CD4-positive, alpha-beta T cell treated with Interleukin-10 for 1 hour (primary cell): ENCODE measurements around the gene MSX1.
A peak's percentile ranks its signal among the peaks of the same experiment; 100 is the strongest.
"Not testable (repeated sequence)": the region's sequence is repeated elsewhere in the genome, so short reads cannot be mapped to it uniquely, and the experiment has no call there.

Experiments
- DNase-seq: peaks from one replicate; pipeline ENCODE4 v3.0.0-alpha.2; 2020

The MSX1 gene

DNA sequence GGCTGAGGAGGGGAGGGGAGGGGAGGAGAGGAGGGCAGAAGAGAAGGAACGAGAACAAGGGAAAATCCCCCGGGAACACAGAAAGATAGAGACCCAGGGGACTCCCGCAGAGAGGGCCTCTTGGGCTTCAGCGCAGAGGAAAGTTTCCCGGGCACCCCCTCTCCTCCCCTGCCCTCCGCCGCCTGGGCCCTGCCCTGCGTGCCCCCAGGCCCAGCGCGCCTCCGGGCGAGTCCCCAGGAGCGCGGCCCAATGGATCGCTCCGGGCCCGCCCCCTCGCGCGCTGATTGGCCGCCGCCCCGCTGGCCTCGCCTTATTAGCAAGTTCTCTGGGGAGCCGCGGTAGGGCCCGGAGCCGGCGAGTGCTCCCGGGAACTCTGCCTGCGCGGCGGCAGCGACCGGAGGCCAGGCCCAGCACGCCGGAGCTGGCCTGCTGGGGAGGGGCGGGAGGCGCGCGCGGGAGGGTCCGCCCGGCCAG lies at the start of gene MSX1:
TSS of gene MSX1 (plus strand) at position 341 of the 474 bp plus-strand sequence. CDS start 235 bp downstream, outside the sequence.
- DNase-seq: peak; percentile 44

DNA sequence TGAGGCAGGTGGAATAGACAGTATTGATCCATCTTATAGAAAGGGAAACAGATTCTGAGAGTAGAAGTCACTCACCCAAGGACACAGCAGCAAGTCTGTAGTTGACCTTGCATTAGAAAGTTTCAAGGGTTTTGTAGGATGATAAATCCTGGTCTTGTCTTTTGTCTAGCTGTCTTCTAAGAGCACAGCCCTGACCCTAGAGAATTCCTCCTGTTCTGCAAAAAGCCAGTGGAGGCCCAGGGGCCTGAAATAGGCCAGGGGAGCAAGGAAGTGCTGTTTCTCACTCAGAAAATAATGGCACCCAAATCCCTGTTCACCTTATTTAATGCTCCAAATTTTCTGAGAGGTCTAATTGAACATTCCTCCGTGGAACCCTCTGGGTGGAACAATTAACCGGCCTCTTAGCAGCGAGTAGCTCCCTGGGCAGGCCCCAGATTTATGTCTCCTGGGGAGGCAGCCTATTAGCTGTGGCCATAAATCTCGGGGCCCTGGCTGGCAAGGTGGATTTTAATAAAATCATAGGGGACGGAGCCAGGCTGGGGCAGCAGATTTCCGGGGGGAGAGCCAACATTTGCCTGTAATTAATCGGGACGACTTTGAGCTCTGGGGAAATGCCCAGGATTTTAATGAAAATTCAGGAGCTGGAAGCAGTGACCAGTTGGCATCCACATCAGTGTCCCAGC lies 49.2 kb upstream of the MSX1 start:
- DNase-seq: no peak

DNA sequence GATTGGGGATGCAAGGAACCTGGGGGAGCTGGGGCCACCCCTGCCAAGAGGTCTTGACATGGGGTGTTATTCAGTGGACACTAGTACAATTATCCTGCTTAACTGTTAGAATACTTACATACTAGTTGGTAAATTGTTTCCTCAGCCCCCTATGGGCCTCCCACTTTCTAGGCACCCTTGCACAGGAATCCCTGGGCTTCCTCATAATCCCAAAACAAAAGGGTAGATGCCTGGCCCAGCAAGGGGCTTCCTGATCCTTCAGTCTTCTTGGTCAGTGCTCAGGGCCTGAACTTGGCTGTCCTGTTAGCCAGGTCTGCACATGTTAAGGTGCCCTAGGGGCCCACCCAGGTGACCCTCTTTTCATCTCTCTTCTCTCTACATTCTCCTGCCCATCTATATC lies 48.7 kb upstream of the MSX1 start:
- DNase-seq: no peak

DNA sequence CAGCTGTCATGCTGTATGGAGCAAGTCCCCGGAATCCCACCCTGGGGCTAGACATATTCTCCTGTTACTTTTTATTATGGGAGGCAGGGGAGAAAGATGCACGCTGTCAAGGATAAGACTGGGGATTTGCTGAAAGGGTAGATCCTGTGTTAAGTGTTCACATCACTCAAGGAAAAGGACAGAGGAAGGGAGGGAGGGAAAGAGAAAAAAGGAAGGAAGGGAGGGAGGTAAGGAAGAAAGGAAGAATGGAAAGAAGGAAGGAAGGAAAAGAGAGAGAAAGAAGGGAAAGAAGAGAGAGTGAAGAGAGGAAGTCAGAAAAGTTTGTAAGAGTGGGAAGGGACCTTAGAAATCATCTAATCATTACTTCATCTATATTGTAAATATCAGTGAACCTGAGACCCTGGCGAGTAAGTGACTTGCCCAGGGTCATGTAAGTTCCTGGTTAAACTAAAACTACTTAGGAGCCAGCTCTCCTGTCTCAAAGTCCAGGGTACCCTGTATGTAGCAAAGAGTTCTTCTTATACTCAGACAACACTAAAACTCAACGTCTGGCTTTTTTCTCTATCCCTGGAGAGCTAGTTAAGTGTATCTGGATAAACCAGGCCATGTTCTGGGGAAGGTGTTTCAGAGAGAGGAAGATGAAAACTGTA lies 47.2 kb upstream of the MSX1 start:
- DNase-seq: no peak

DNA sequence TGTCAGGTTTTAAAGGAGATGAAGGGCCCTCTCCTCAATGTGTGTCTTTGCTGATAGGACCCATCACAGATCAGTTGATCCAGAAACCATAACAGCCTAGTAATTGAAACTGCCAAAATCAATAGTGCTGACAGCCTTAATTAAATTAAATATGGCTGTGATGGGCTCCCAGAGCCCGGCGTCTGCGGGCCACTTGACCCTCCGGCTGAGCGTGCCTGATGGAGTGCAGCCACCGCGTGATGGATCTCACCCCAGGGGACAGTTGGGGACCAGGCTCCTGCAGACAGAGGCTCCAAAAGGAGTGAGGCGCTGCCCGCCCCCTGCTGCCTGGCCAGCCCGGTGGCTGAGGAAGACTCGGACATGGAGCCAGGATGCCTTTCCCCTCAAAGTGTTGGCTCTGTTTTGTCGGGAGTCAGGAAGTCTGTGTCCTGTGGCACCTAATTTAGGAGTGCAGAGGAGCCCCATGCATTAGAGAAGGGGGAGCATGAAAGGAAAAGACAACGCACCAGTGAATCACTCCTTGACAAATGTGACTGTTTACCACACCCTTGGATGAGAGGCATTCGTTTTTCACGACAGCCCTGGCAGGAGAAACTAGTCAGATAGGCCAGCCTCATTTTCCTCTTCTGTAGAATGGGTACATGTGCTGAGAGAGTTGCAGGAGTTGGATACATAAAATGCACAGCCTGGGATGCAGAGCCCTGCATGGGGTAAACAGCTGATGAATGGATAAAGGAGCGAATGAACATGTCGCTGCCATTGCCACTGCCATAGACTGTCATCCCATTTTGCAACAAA lies 40.9 kb upstream of the MSX1 start:
- no peak for DNase-seq

DNA sequence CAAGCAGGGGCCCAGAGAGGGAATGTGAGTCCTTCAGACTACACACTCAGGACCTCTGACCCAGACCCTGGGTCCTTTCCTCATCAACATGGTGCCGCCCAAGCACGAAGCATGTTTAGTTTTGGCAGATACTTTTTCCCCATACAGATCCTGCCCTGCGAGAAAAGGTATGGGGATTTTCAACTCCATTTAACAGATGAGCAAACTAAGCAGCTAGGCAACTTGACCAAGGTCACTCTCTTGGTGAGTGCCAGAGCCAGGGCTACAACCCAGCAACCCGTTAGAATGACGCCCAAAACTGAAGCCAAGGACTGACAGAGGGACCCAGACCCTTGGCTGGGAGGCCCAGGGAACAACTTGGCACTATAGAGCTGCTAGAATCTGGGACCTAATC lies 40.3 kb upstream of the MSX1 start:
- no peak for DNase-seq

DNA sequence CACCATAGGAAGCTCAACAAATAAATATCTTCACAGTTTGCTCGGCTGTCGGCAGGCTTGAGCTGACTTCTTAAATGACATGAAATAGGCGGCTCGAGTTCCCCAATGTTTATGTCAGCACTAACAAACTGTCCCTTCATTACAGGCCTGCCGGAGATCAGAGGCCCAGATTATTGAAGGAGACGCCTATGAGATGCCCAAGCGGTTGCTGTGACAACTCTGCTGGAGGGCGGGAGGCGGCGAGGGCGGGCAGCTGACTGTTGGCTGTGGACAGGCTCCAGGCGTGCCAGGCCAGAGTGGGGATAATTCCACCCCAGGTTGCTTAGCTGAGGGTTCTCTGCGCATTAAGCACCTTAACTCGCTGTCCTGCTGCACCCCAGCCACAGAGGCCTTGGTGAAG lies 39.2 kb upstream of the MSX1 start:
- no peak for DNase-seq

DNA sequence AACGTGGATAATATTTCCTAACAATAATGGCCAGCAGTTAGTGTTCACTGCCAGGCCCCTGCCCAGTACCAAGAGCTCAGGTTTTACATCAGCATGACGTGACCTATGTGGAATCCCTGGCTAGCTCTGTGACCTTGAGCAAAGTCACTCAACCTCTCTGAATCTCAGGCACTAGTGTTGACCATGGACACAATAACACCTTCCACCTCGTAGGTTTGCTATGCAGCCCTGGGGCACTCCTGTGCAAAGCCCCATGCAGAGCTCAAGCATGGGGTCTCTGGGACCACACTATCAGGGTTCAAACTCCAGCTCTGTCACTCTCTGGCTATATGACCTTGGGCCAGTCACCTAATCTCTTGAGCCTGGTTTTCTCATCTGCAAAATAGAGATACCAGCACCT lies 38.7 kb upstream of the MSX1 start:
- DNase-seq: no peak

DNA sequence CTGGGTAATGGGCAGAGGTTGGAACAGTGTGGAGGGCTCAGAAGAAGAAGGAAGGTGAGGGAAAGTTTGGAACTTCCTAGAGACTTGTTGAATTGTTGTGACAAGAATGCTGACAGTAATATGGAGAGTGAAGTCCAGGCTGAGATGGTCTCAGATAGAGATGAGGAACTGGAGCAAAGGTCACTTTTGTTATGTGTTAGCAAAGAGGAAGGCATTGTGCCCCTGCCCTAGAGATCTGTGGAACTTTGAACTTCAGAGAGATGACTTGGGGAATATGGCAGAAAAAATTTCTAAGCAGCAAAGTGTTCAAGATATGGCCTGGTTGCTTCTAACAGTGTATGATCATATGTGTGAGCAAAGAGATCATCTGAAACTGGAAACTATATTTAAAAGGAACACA lies 37.9 kb upstream of the MSX1 start:
- DNase-seq: no peak

DNA sequence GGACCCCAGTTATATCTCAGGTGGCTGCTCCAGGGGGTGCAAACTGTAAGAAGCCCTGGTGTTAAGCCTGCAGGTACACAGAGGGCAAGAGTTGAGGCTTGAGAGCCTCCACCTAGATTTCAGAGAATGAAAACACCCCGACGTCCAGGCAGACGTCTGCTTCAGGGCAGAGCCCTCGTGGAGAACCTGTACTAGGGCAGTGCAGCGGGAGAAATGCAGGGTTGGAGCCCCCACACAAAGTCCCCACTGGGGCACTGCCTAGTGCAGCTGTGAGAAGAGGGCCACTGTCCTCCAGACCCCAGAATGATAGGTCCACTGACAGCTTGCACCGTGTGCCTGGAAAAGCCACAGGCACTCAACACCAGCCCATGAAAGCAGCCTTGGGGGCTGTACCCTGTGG lies 37.2 kb upstream of the MSX1 start:
- not testable (repeated sequence) for DNase-seq

DNA sequence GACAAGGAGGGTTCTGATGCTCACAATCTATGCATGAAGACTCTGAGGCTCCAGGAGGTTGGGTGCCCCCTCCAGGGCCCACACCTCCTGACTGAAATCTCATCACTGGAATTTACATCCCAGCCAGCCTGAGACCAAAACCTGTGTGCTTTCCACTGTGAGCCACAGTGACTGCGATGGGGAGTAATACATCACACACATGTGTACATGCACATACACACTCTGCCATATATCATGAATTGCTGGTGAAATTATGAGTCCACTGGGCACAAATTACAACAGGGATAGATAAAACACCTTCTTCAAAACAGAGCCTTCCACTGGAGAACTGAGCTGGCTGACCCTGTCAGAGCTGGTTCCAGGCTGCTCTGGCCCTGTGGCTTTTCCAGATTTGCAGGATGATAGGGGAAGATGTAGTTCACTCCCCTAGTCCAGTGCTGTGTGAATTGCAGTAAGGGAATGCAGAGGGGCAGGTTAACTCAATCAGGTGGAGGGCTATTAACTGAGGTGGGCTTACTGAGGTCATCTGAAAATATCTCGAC lies 35.8 kb upstream of the MSX1 start:
- DNase-seq: no peak

DNA sequence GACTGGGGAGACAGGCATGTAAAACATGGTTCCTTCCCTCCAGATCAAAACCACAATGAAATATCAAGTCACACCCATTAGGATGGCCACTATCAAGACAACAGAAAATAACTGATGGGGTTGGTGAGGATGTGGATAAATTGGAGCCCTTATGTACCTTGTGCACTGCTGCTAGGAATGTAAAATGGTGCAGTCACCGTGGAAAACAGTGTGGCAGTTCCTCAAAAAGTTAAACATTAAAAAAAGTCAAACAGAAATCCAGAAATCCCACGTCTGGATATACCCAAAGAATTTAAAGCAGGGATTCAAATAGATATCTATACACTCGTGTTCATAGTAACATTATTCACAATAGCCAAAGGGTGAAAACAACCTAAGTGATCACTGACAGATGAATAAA lies 35.2 kb upstream of the MSX1 start:
- DNase-seq: no peak

DNA sequence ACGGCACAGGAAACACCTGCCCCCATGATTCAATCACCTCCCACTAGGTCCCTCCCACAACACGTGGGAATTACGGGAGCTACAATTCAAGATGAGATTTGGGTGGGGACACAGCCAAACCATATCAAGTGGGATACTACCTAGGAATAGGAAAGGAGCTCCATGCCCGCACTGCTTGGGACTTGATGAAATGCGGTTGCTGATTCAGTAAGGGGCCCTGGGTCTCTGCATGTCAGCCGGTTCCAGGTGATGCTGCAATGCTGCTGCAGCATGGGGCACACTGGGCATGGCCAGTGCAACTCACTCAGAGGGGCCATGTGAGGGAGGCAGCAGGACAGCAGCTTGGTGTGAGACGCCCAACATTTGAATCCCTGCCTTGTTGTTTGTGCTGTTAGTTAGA lies 34.0 kb upstream of the MSX1 start:
- DNase-seq: no peak

DNA sequence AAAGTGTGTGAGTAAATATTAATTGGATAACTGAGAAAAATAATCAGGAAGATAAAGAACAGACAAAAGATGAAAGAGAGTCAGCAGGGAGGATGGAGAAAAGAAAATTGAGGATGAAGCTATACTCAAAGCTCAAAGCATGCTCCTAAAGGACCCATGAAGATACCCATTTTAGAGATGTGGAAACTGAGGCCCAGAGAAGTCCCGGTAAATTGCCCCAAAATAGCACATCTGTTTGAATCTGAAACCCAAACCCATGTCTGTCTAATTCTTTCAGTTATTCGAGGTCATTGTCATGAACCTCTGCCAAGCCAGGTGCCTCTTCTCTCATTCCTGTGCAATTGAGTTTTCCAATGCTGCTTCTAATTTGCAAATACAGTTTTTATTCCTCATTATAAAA lies 29.6 kb upstream of the MSX1 start:
- DNase-seq: no peak

DNA sequence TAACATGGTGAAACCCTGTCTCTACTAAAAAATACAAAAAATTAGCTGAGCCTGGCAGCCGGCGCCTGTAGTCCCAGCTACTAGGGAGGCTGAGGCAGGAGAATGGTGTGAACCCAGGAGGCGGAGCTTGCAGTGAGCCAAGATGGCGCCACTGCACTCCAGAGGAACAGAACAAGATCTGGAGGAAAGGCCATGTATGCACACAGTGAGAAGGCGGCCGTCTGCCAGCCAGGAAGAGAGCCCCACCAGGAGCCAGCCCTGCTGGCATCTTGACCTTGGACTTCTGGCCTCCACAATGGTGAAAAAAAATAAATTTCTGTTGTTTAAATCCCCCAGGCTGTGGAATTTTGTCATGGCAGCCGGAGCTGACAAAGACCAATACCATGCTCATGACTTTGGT lies 28.2 kb upstream of the MSX1 start:
- DNase-seq: no peak

DNA sequence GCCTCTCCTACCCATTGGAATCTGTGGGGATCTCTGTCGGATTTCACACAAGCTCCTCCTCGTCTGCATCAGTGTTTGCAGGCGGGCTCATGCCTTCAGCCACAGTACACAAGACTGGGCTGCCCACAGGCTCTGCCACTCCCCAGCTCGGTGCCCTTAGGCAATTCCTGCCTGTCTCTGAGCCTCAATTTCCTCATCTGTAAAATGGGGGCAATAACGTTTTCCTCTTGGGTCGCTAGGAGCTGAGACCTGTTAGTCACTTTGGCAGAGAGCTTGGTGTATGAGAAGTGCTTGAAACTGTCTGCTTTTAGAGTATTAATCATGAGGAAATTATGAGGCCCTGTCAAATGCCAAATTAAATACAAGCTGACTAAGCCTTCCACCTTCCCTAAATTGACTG lies 27.6 kb upstream of the MSX1 start:
- no peak for DNase-seq

DNA sequence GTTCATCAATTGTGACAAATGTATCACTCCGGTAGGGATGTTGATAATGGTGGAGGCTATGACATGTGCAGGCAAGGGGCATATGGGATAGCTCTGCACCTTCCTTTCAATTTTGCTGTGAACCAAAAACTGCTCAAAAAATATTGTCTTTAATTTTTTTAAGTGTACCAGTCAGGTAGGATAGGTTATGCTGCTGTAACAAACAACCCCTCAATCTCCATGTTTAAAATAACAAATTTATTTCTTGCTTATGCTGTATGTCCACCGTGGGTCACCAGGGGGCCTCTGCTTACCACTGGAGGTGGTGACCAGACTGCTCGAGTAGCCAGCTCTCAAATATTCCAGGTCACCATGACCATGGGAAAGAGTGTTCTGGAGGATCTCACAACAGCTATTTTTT lies 23.4 kb upstream of the MSX1 start:
- DNase-seq: no peak

DNA sequence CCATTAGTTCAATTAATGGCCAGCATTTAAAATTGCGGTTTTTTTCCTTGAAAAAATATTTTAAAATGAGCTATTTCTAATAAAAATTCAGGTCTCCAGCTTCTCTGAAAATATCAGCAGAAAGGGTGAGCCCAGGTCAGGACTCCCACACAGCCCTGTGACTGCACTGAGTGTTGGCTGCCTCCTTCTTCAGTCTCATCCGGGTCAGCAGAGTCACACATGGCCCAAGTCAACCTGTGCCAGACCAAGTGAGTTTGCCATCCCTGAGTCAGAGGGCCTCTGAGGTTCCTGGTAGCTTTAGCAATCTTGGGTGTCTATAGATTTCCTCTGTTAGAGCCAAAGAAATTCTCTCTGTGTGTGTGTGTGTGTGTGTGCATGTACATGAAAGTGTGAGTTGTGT lies 22.1 kb upstream of the MSX1 start:
- no peak for DNase-seq

DNA sequence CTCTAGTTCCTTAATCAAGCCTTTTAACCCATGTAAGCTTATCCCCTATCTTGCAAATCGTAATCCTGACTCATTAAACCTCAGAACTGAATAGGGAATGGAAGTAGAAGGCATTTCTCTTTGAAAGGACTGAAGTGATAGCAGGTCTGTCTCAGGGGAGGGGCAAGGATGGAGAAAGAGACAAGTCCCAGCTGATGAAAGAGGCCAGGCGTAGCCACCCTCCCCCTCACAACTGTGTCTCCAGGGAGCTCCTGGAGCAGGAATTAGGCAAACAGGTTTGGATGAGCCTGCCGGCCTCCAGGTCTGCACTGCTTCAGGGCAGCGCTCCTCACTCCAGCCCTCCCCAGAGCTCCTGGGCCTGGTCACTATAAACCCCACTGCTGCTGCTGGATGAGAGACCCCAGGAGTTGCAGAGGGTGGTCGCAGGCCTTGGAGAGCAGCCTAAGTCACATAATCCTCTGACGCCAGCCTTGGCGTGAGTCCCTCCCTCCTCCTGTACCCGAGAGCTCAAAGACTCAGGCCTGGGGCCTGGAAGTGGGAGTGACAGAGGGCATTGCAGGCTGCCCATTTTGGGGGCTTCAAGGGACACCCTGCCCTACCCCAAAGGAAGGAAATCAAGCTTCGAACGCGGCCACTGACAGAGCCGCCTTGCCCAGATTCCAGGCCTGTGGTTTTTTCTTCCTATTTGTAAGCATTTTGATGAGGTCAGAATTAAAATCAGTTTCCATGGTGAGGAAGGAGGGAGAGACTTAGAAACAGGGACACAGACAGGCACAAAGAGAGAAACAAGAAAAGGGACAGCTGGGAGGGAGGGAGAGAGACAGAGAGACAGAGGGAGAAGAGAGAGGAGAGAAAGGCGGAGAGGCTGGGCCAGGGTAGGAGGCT lies 21.2 kb upstream of the MSX1 start:
- no peak for DNase-seq

DNA sequence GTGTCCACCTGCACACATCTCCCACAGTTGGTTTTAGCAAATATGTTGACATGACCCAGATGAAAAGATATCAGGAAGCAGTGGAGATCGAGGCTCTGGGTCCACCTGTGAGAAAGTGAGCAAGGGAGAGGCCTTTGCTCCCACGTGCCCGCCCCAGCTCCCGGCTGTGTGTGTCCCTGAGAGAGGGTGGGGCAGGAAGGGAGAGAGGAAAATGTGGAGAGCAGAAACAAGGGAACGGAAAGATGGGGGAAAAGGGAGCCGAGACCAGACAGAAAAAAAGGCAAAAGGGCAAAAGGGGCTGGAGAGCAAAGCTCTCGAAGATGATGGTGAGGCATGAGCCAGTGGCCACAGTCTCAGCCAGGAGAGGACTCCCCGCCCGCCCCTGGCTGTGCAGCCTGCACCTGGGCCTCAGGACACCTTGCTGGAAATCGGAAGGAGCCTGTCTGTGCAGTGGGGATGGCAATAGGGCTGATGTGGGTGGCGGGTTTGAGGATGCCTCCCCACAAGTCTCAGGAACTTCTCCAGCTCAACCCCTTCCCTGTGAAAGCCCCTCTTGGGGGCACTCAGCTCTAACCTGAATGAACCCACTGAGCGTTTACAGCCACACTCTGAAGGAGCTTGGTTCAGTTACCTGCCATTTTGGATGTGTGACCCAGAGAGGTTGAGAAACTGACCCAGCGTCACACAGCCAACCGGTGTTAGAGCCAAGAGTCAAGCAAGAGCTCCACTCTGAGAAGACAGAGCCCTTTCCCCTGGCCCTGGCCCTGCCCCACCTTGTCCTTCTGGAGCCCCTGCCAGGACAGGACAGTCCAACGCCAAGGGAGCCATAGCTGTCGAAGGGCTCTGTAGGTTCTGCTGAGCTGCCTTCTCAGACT lies 20.3 kb upstream of the MSX1 start:
- no peak for DNase-seq

DNA sequence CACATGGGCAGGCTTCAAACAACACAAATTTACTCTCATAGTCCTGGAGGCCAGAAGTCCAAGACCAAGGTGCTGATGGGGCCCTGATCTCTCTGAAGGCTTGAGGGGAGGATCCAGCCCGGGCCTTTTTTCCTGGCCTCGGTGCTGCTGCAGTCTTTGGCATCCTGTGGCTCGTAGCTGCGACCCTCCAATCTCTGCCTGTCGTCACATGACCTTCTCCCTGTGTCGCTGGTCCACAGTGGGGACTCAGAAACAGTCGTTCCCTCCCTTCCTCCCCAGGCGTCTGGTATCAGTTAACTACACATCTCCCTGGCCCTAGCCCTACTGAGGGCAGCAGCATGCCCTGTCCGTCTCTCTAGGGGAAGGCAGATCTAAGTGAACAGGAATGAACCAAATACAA lies 19.1 kb upstream of the MSX1 start:
- no peak for DNase-seq

DNA sequence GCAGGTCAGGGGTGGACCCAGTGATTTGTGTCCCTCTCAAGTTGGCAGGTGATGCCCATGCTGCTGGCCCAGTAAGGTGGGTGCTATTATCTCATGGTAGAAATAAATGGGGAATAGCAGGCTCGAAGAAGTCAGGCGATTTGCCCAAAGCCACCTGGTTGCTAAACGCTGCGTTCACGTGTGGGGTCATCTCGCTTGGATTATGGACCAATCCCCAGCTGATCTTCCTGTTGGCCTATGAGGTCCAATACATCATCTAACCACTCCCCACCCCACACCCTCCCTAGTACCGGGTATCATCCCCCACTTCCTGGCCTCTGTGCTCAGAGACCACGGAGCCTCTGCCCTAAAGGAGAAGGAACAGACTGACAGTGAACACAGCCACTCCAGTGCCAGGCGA lies 18.3 kb upstream of the MSX1 start:
- DNase-seq: no peak
